BLaER1 treated with 17β-estradiol and CSF1 and Interleukin-3, amounts not matched to agents 10 nM and 100 nM (cell line): Measurements from ENCODE around the gene AK3.

Source experiments
- H3K27ac ChIP-seq, 11 experiments: shearing (Covaris generic); formaldehyde crosslinking; 2 replicates each; pipeline ENCODE4 v1.8.1; 2022
- H3K27me3 ChIP-seq, 11 experiments: shearing (Covaris generic); formaldehyde crosslinking; 2 replicates each; pipeline ENCODE4 v1.8.1; 2022
- H3K36me3 ChIP-seq, 11 experiments: shearing (Covaris generic); formaldehyde crosslinking; 2 replicates each; pipeline ENCODE4 v1.8.1; 2022
- H3K4me1 ChIP-seq, 10 experiments: shearing (Covaris generic); formaldehyde crosslinking; 2 replicates each; pipeline ENCODE4 v1.8.1; 2022
- H3K4me2 ChIP-seq, 11 experiments: shearing (Covaris generic); formaldehyde crosslinking; 2 replicates each; pipeline ENCODE4 v1.8.1; 2022
- H3K4me3 ChIP-seq, 10 experiments: shearing (Covaris generic); formaldehyde crosslinking; 2 replicates each; pipeline ENCODE4 v1.8.1; 2022
- H3K9ac ChIP-seq, 11 experiments: shearing (Covaris generic); formaldehyde crosslinking; 2 replicates each; pipeline ENCODE4 v1.8.1; 2022
- H3K9me3 ChIP-seq, 11 experiments: shearing (Covaris generic); formaldehyde crosslinking; replicated peaks in 1 of 11; 2 replicates each; pipeline ENCODE4 v1.8.1; 2022
- H4K20me1 ChIP-seq, 11 experiments: shearing (Covaris generic); formaldehyde crosslinking; 2 replicates each; pipeline ENCODE4 v1.8.1; 2022
- Cebpa-rat ChIP-seq, 11 experiments: shearing (Covaris generic); IDR thresholded peaks; 2 replicates each; pipeline ENCODE4 v1.8.1; 2022

Gene AK3

DNA sequence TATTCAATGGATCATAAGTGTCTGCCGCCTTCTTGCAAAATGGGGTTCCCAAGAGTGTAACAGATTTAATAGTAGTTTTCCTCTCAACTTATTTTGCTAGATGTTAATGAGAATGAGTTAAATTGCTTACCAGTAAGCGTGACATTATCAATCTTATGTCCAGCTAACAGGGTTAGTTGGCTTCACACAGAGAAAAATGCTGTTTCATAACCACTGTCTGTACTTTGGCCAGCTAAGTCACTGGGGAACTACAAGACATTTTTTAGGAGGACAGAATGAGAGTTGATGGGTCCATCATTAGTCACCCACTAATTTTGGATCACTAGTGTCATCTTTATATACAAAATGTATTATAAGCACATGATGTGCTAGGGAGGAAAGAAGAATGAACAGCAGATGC is 60.3 kb downstream of the AK3 start:
- Histone ChIP-seq H3K4me1 (peaks cover 21 to 35% (median 25%) of the 10 kb centered on the region in 10 experiments), H3K9me3 (no peaks in the 10 kb centered on the region), H3K27ac (peak overlapping the region in 10 of 11 experiments; percentile 88 to 99 (median 95); a peak in 15 of 22 replicates), H3K4me2 (peak overlapping the region; percentile 77 to 94 (median 85)), H3K27me3 (no peaks in the 10 kb centered on the region), H3K4me3 (peak overlapping the region; percentile 73 to 86 (median 80)), H3K36me3 (peaks cover 9 to 26% (median 19%) of the 10 kb centered on the region in 11 experiments), H3K9ac (peak overlapping the region; percentile 88 to 98 (median 91)), H4K20me1 (peaks cover 0 to 27% (median 4%) of the 10 kb centered on the region in 11 experiments; a peak in 7 of 22 replicates)
- no peak for TF ChIP-seq Cebpa-rat (IDR thresholded peaks at IDR 0.05)

DNA sequence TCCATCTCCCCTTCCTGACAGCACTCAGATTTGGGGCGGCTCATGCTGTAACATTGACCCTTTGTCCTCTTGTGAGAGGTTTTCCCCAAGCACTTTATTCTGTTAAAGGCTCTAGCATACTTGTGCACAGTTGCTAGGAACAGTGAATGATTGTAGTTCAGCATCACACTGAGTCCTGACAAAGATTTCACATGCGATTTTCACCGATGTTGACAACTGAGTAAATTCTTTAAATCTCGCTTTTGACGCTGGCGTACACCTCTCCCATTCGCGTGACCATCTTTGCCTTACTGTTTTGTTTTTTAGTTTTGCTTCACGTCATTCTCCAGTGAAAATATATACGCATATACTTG is 60.9 kb downstream of the AK3 start:
- TF ChIP-seq Cebpa-rat (IDR thresholded peaks at IDR 0.05), result no peak
- Histone ChIP-seq H3K27ac (peak overlapping the region; percentile 88 to 99 (median 94)), H3K36me3 (peaks cover 5 to 20% (median 13%) of the 10 kb centered on the region in 11 experiments; a peak in 20 of 22 replicates), H4K20me1 (peaks cover 0 to 27% (median 4%) of the 10 kb centered on the region in 11 experiments; a peak in 7 of 22 replicates), H3K4me3 (peak overlapping the region; percentile 73 to 86 (median 80)), H3K27me3 (no peaks in the 10 kb centered on the region), H3K4me1 (peaks cover 21 to 35% (median 25%) of the 10 kb centered on the region in 10 experiments), H3K4me2 (peak overlapping the region; percentile 77 to 94 (median 85)), H3K9ac (peak overlapping the region; percentile 88 to 98 (median 91)), H3K9me3 (no peaks in the 10 kb centered on the region)

DNA sequence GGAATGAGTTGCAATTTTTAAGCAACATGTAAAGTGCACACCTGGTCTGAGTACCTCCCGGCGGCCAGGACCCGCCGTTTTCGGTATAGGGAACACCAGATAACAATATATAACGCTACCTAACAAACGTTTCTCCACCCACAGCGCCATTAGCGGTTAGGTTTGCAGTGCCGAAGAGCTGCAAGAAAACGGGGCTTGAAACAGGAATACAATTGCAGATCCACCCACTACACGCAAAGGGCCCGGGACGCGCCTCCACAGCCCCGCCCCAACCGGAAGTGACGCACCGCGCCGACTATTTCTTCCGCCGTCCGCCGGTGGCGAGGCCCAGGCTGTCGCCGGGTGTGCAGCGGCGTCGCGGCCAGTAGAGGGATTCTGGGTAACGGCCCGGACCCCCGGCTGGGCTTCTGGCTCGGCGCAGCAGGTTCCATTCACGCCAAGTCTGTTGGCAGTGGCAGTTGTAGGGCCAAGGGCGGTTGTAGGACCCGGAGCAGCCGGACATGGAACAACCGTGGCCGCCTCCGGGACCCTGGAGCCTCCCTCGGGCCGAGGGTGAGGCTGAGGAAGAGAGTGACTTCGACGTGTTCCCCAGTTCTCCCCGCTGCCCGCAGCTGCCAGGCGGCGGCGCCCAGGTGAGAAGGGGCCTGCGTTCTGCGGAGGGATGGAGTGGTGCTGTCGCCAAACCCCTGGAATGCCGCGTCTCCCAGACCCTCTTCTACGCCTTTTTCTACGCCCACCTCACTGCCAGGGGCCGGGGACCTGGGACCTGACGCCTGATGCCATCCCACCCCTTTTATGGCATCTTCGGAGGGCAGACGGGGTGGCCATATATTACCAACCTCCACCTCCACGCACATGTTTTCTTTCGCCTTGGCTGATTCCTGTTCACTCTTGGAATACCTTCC is 61.5 kb downstream of the AK3 start, which contains the start of gene CDC37L1:
TSS of gene CDC37L1 (plus strand) at position 302 of the 905 bp plus-strand sequence. CDS start at position 501, 199 bp downstream.
- peak within 1 kb of the TSS; percentile 77 to 94 (median 85) for H3K4me2 ChIP-seq
- no peaks in the 10 kb centered on the region for H3K9me3 ChIP-seq
- peak within 1 kb of the TSS; percentile 88 to 98 (median 91) for H3K9ac ChIP-seq
- peaks cover 21 to 35% (median 25%) of the 10 kb centered on the region in 10 experiments for H3K4me1 ChIP-seq
- peaks cover 0 to 13% (median 7%) of the 10 kb centered on the region in 11 experiments; a peak in 13 of 22 replicates for H3K36me3 ChIP-seq
- no peak for TF ChIP-seq Cebpa-rat (IDR thresholded peaks at IDR 0.05)
- H3K27me3 ChIP-seq, result no peaks in the 10 kb centered on the region
- peak within 1 kb of the TSS; percentile 88 to 99 (median 94) for H3K27ac ChIP-seq
- H4K20me1 ChIP-seq, result peaks cover 0 to 21% (median 4%) of the 10 kb centered on the region in 11 experiments; a peak in 7 of 22 replicates
- H3K4me3 ChIP-seq, result peak within 1 kb of the TSS; percentile 73 to 86 (median 80)

DNA sequence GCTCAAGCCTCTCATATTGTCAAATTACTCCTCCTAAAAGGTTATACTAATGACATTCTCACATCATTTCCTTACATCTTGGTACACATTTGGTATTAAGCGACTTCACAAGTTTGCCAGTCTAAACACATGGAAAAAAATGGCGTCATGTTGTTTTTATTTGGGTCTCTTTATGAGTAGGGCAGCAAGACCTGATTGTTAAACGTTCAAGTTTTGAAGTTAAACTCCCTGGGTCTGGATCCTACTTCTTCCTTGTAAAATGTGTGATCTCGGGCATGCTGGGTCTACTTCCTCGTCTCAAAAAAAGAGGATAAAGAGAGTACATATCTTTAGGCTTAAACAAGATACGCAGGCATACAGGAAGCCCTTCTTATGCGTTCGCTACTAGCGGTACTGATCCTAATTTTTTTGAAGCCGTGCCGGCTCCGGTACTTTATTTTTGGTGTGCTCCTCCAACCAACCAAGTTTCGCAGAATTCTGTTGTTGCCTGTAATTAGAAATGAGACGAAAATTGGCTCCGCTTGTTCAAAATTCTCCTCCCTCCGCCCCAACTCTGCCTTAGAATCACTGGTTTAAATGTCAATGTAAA is 62.2 kb downstream of the AK3 start:
- peaks cover 0 to 15% (median 4%) of the 10 kb centered on the region in 11 experiments; a peak in 7 of 22 replicates for H4K20me1 ChIP-seq
- peak overlapping the region; percentile 88 to 99 (median 94) for H3K27ac ChIP-seq
- H3K4me3 ChIP-seq, result peak overlapping the region; percentile 73 to 86 (median 80)
- peak overlapping the region; percentile 88 to 98 (median 91) for H3K9ac ChIP-seq
- no peaks in the 10 kb centered on the region for H3K9me3 ChIP-seq
- no peaks in the 10 kb centered on the region for H3K27me3 ChIP-seq
- H3K4me2 ChIP-seq, result peak overlapping the region; percentile 65 to 91 (median 82)
- TF ChIP-seq Cebpa-rat (IDR thresholded peaks at IDR 0.05), result no peak
- H3K36me3 ChIP-seq, result peaks cover 0 to 11% (median 5%) of the 10 kb centered on the region in 11 experiments; a peak in 8 of 22 replicates
- H3K4me1 ChIP-seq, result peaks cover 21 to 35% (median 25%) of the 10 kb centered on the region in 10 experiments

DNA sequence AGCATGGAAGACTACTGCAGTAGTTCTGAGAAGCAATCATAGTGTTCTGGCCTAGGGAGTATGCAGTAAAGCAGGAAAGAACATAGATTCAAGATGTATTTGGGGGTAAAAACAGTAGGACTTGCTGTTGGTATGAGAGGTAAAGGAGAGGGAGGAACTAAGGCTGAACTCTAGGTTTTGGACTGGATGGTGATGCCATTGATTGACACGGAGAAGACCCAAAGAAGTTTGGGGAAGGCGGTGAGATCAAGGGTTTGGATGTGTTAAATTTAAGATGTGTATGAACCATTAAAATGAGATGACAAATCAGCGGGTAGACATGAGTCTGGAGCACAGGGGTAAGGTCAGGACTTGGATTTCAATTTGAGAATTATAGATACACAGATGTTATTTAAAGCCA is 63.6 kb downstream of the AK3 start:
- Histone ChIP-seq H3K9me3 (no peaks in the 10 kb centered on the region), H3K27me3 (no peaks in the 10 kb centered on the region), H3K9ac (no peak overlapping the region), H3K4me1 (peaks cover 21 to 35% (median 25%) of the 10 kb centered on the region in 10 experiments), H3K27ac (0 out of 22 replicates have a peak overlapping the region, but pooled peaks of 2 of the 11 experiments have one; percentile 23 to 97), H3K4me3 (no peak overlapping the region), H4K20me1 (peaks cover 0 to 8% (median 0%) of the 10 kb centered on the region in 11 experiments; a peak in 3 of 22 replicates), H3K36me3 (peaks cover 0 to 2% (median 0%) of the 10 kb centered on the region in 11 experiments; a peak in 1 of 22 replicates), H3K4me2 (peak overlapping the region in 4 of 11 experiments; percentile 65 to 80 (median 72); a peak in 6 of 22 replicates)
- no peak for TF ChIP-seq Cebpa-rat (IDR thresholded peaks at IDR 0.05)

DNA sequence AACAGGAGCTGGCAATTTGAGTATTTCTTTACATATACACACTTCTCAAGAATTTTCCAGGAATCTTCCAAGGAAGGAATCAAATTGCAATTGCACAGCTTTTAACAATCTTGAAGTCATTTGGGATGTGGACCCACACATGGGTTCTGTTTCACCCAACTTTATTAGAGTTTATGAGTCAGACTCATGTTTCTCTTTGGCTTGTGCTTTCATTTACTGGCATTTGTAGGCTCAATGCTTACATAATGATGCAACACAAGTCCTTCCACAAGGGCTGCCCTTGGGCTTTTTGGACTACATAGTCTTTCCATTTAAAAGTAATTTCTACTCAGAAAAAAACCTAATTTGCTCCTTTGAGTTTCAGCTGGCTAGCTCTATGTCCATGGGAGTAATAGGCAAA is 66.2 kb downstream of the AK3 start:
- Histone ChIP-seq H3K4me2 (no peak overlapping the region), H3K4me3 (no peak overlapping the region), H3K27me3 (no peaks in the 10 kb centered on the region), H3K4me1 (peaks cover 6 to 22% (median 11%) of the 10 kb centered on the region in 10 experiments; a peak in 15 of 20 replicates), H3K9ac (no peak overlapping the region), H3K27ac (no peak overlapping the region), H4K20me1 (no peaks in the 10 kb centered on the region), H3K9me3 (no peaks in the 10 kb centered on the region), H3K36me3 (no peaks in the 10 kb centered on the region)
- no peak for TF ChIP-seq Cebpa-rat (IDR thresholded peaks at IDR 0.05)

DNA sequence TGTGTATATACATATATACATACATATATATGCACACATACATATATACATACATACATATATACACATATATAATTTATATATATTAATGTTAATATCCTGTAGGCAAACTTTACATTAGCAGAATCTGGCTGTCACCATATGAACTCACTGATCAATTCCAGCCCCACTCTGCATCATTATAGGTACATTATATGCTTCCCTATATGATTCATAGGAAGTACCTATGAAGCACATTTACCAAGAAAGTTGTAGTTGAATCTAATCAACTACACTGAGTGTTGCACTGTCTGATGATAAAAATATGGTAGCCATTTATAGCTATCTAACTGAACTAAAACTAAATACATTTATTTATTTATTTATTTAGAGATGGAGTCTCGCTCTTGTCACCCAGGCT is 69.3 kb downstream of the AK3 start:
- no peak overlapping the region for H3K4me3 ChIP-seq
- H3K27ac ChIP-seq, result no peak overlapping the region
- H3K9me3 ChIP-seq, result no peaks in the 10 kb centered on the region
- H3K36me3 ChIP-seq, result no peaks in the 10 kb centered on the region
- H3K4me2 ChIP-seq, result no peak overlapping the region
- H3K27me3 ChIP-seq, result no peaks in the 10 kb centered on the region
- no peaks in the 10 kb centered on the region for H4K20me1 ChIP-seq
- H3K4me1 ChIP-seq, result peaks cover 0 to 8% (median 0%) of the 10 kb centered on the region in 10 experiments; a peak in 4 of 20 replicates
- no peak for TF ChIP-seq Cebpa-rat (IDR thresholded peaks at IDR 0.05)
- no peak overlapping the region for H3K9ac ChIP-seq

DNA sequence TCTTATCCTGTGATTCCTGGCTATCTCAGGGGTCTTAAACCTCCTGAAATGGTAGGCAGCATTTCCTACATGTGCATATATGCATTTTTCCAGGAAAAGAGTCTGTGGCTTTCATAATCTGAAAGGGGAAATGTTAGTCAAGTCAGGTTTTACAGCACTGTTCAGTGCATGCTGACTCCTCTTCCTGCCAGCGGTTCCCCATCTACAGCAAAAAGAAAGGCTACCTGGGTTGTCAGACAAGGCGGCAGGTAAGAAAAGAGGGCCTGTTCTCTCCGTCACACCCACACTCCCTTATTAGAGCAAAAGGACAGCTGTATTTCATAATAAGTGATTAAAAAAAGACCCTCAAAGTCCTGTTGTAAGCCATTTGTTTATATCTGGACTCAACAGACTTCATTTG is 70.4 kb downstream of the AK3 start:
- no peak for TF ChIP-seq Cebpa-rat (IDR thresholded peaks at IDR 0.05)

More for the DNA sequence above, 70.4 kb downstream of the AK3 start:
- Histone ChIP-seq H3K9ac (no peak overlapping the region), H3K9me3 (no peaks in the 10 kb centered on the region), H3K27me3 (no peaks in the 10 kb centered on the region), H4K20me1 (no peaks in the 10 kb centered on the region), H3K4me2 (peak overlapping the region in 2 of 11 experiments; percentile 5 to 39; a peak in 2 of 22 replicates), H3K4me3 (no peak overlapping the region), H3K27ac (no peak overlapping the region), H3K36me3 (no peaks in the 10 kb centered on the region; a peak in 1 of 22 replicates), H3K4me1 (peaks cover 0 to 9% (median under 1%) of the 10 kb centered on the region in 10 experiments; a peak in 10 of 20 replicates)
